Thyroid gland (tissue), 4 donors: Measurements from ENCODE around the gene ACAD9. TPM values are rescaled to one million over a fixed set of nuclear protein-coding genes. Genes with fewer than 3 reads are reported as not detected.
"Not testable (repeated sequence)": the region's sequence is repeated elsewhere in the genome, so short reads cannot be mapped to it uniquely, and the experiment has no call there.

Experiments used
- DNase-seq, 2 donors: peaks; one replicate each; pipeline ENCODE4 v3.0.0-alpha.2; 2019
- H3K27ac ChIP-seq, 3 donors: fragments of 200-600 bp; sonication (generic); 1 replicate in 2 of 3; 2 replicates in 1 of 3; pipeline ENCODE4 v1.5.1; 2016 to 2019; ENCODE audit warnings: mild to moderate bottlenecking in 1 of 3, moderate library complexity in 1 of 3
- H3K27me3 ChIP-seq: fragments of 200-600 bp; sonication (generic); one replicate; pipeline ENCODE4 v1.5.1; 2019
- H3K36me3 ChIP-seq, 2 donors: fragments of 200-600 bp; sonication (generic); one replicate each; pipeline ENCODE4 v1.5.1; 2016 to 2019
- H3K4me1 ChIP-seq, 2 donors: fragments of 200-600 bp; sonication (generic); one replicate each; pipeline ENCODE4 v1.5.1; 2017 to 2019
- H3K4me3 ChIP-seq, 3 donors: fragments of 200-600 bp; sonication (generic); replicated peaks in 1 of 3; 1 replicate in 2 of 3; 2 replicates in 1 of 3; pipeline ENCODE4 v1.5.1; 2016; ENCODE audit warnings: mild to moderate bottlenecking in 1 of 3
- H3K9me3 ChIP-seq: fragments of 200-600 bp; sonication (generic); one replicate; pipeline ENCODE4 v1.5.1; 2017
- POLR2A ChIP-seq, 2 donors: fragments of 450-650 bp; IDR thresholded peaks; one replicate each; pipeline ENCODE4 v1.6.1; 2017; ENCODE audit warnings: antibody characterized with exemption in 2 of 2, mild to moderate bottlenecking in 2 of 2, moderate library complexity in 1 of 2
- WGBS, 2 donors: methylation state at CpG; one replicate each; pipeline ENCODE4 v1.1.5; 2017; 5-methylcytosine and 5-hydroxymethylcytosine counted together
- intact Hi-C: fragments of 100-400 bp; cut with DNase I; formaldehyde crosslinking; loops from one replicate; pipeline ENCODE4 v1.15.1; 2023
- total RNA-seq, 4 donors: library from RNA; depleted of rRNA; stranded (reverse); fragments of >200 nt; gene quantifications; one replicate each; pipeline ENCODE4 v1.2.3, GENCODE V29; 2016
- TF ChIP-seq, protein P1 (sequence below), 6 experiments: fragments of 200-600 bp in 3 of 6; fragments of 450-650 bp in 3 of 6; sonication (generic) in 3 of 6; IDR thresholded peaks; one replicate each; pipeline ENCODE4 v1.5.1; 2016 to 2019; ENCODE audit warnings: antibody characterized with exemption in 6 of 6, mild to moderate bottlenecking in 2 of 6, inconsistent platforms in 1 of 6, moderate library complexity in 1 of 6

Gene ACAD9
- 10 to 100 TPM; 38.4 to 78.8 (median 61.0) TPM for total RNA-seq

DNA sequence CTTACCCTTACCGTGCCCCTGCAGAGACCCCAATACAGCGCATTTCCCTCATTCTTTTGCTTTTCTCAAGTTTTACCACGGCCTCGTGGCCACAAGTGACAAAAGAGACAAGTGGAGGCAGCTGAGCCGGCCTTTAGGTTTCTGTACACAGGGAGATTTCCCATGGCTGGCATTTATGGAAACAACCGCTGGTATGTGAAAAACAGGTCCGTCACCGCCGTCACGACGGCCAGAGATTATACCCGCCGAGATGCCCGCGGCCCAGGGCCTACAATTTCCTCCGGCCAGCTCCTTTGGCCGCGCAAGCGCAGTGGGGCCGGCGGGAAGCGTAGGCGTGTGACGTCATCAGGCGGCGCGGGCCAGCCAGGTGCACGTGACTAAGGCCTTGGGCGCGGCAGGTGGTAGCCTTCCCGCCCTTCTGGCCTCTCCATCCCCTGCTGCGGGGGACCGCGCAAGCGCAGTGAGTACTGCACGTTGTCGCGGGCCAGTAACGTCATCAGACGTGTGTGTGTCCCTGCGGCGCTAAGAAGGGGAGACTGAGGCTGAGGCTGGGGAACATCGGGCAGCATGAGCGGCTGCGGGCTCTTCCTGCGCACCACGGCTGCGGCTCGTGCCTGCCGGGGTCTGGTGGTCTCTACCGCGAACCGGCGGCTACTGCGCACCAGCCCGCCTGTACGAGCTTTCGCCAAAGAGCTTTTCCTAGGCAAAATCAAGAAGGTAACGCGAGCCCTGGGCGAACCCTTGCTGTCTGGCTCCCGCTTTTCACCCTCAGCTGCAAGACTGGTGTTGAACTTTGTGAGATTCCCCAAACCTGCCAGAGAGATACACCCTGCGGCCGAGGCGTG, at the start of gene ACAD9:
Gene ACAD9 (plus strand): TSS at position 496 of the 845 bp plus-strand sequence. CDS start 72 bp downstream, at position 568.
- TF ChIP-seq POLR2A (IDR thresholded peaks at IDR 0.05): peak in 1 of 2 donors; percentile 90
- TF ChIP-seq, protein P1, sequence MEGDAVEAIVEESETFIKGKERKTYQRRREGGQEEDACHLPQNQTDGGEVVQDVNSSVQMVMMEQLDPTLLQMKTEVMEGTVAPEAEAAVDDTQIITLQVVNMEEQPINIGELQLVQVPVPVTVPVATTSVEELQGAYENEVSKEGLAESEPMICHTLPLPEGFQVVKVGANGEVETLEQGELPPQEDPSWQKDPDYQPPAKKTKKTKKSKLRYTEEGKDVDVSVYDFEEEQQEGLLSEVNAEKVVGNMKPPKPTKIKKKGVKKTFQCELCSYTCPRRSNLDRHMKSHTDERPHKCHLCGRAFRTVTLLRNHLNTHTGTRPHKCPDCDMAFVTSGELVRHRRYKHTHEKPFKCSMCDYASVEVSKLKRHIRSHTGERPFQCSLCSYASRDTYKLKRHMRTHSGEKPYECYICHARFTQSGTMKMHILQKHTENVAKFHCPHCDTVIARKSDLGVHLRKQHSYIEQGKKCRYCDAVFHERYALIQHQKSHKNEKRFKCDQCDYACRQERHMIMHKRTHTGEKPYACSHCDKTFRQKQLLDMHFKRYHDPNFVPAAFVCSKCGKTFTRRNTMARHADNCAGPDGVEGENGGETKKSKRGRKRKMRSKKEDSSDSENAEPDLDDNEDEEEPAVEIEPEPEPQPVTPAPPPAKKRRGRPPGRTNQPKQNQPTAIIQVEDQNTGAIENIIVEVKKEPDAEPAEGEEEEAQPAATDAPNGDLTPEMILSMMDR (IDR thresholded peaks at IDR 0.05): peak in 2 of 6 experiments; percentile 1 to 45
- Histone ChIP-seq H3K27ac (peak within 1 kb of the TSS; percentile 85 to 89 (median 86)), H3K4me1 (peaks cover 20 to 22% of the 10 kb centered on the region in 2 donors), H3K27me3 (no peaks in the 10 kb centered on the region), H3K9me3 (no peaks in the 10 kb centered on the region), H3K36me3 (no peaks in the 10 kb centered on the region), H3K4me3 (peak within 1 kb of the TSS; percentile 54 to 96 (median 72))
- 0 to 1% methylated on average over 23 to 34 of the region's 65 CpGs for WGBS, 2 donors
- peak; percentile 96 to 97 for DNase-seq
- intact Hi-C loops: no loop called here

DNA sequence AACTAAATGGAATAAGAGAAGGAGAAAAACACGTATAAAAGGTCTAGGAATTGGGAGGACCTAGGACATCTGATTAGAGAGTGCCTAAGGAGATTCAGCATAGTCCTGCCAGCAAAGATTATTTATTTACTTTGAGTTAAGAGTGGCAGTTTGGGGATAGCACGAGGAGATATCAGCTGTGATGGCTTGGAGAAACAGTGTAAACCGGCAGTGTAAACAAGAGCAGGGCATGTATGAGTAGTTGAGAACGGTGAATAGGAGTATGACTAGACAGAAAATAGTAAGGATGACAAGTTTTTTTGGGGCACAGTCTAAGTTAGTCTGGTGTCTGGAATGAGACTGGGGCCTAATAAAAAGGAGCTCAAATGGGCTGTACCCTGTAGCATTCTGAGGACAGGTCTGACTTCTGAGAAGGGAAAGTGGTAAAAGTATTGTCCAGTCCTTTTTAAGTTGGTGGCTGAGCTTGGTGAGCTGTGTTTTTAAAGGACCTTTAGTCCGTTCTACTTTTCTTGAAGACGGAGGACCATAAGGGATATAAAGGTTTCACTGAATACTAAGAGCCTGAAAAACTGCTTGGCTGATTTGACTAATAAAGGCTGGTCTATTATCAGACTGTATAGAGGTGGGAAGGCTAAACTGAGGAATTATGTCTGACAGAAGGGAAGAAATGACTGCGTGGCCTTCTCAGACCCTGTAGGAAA, 49.3 kb upstream of the ACAD9 start:
- H3K4me3 ChIP-seq, H3K4me1 ChIP-seq, H3K27ac ChIP-seq, intact Hi-C loops, DNase-seq, H3K27me3 ChIP-seq, H3K9me3 ChIP-seq, H3K36me3 ChIP-seq: not testable (repeated sequence)
- WGBS, 2 donors: 74 to 80% methylated on average over 7 of the region's 7 CpGs

DNA sequence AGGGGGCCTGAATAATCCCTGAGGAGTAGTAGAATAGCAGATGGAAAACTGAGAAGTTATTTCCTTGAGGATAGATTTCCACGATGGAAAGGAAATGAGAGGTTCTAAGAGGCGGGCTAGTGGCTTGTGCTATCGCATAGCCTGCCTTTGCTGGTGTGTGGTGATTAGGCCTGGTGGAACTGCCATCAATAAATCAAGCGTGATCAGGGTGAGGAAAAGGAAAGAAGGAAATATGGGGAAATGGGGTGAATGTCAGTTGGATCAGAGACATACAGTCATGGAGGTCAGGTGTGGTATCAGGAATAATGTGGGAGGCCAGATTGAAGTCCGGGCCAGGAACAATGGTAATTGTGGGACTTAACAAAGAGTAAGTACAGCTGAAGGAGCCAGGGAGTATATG, 48.7 kb upstream of the ACAD9 start:
- H3K4me3 ChIP-seq, DNase-seq, H3K36me3 ChIP-seq, H3K27ac ChIP-seq, intact Hi-C loops, H3K27me3 ChIP-seq, H3K4me1 ChIP-seq, H3K9me3 ChIP-seq: not testable (repeated sequence)
- 87 to 89% methylated on average over 5 of the region's 5 CpGs for WGBS, 2 donors

DNA sequence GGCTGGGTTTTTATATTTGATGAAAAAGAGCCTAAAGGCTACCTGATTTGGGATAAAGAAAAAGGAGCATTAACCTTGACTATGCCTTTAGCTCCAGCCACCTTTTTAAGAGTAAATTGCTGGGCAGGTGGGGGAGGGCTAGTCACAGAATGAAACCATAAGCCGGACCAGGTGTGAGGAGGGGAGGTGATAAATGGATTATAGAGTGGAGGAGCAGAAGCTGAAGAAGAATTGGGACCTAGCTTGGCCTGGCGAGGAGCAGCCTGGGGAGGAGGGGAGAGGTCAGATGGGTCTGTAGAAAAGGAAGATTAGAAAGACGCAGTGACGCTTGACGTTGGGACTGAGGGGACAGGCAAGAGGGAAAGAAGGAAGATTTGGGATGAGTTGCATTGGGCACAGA, 46.4 kb upstream of the ACAD9 start:
- DNase-seq, H3K9me3 ChIP-seq, H3K27me3 ChIP-seq, intact Hi-C loops, H3K27ac ChIP-seq, H3K4me1 ChIP-seq, H3K36me3 ChIP-seq, H3K4me3 ChIP-seq: not testable (repeated sequence)
- WGBS, 2 donors: 83 to 84% methylated on average over 5 of the region's 5 CpGs

GRCh38 chr3:128835096-128835495, 44.3 kb upstream of the ACAD9 start:
- Histone ChIP-seq H3K36me3 (no peaks in the 10 kb centered on the region), H3K27me3 (no peaks in the 10 kb centered on the region), H3K27ac (no peak overlapping the region), H3K9me3 (no peaks in the 10 kb centered on the region), H3K4me1 (no peaks in the 10 kb centered on the region), H3K4me3 (no peak overlapping the region)
- DNase-seq: no peak
- intact Hi-C loops: no loop called here
- 82 to 89% methylated on average over 4 of the region's 4 CpGs for WGBS, 2 donors
- TF ChIP-seq POLR2A (IDR thresholded peaks at IDR 0.05): no peak
- TF ChIP-seq, protein P1 (IDR thresholded peaks at IDR 0.05): no peak

- no peak for DNase-seq
- no peak overlapping the region for H3K27ac ChIP-seq
- H3K4me3 ChIP-seq: no peak overlapping the region
- H3K9me3 ChIP-seq: no peaks in the 10 kb centered on the region
- TF ChIP-seq POLR2A (IDR thresholded peaks at IDR 0.05): no peak
- TF ChIP-seq, protein P1 (IDR thresholded peaks at IDR 0.05): no peak
- WGBS, 2 donors: 90 to 96% methylated on average over 9 to 10 of the region's 10 CpGs
- no peaks in the 10 kb centered on the region for H3K36me3 ChIP-seq
- H3K4me1 ChIP-seq: peaks cover 8% of the 10 kb centered on the region in 2 donors
- intact Hi-C loops: loop anchor here (10.0 kb wide), 2 partner anchors 157 to 417 kb away; no protein-coding TSS in a partner anchor
- no peaks in the 10 kb centered on the region for H3K27me3 ChIP-seq
Observed at GRCh38 chr3:128841926-128842920, 37.2 kb upstream of the ACAD9 start.
